Thoracic aorta (tissue), 2 donors: Measurements from ENCODE around the gene RCHY1. TPM values are rescaled to one million over a fixed set of nuclear protein-coding genes. Genes with fewer than 3 reads are reported as not detected.

Experiments used
- ATAC-seq: fragments of 150-250 bp; one replicate; pipeline ENCODE4 v1.8.0; 2017; ENCODE audit warnings: low read depth; ENCODE audit not compliant: insufficient number of reproducible peaks, low FRiP score
- DNase-seq: peaks from one replicate; pipeline ENCODE4 v3.0.0-alpha.2; 2020; ENCODE audit warnings: low spot score
- H3K27ac ChIP-seq, 2 donors: fragments of 200-600 bp; sonication (generic); 1 replicate in 1 of 2; 2 replicates in 1 of 2; pipeline ENCODE4 v1.5.1; 2016; ENCODE audit warnings: mild to moderate bottlenecking in 2 of 2, moderate library complexity in 2 of 2
- H3K27me3 ChIP-seq: fragments of 200-600 bp; sonication (generic); replicated peaks from 2 replicates; pipeline ENCODE4 v1.6.0; 2016; ENCODE audit warnings: mild to moderate bottlenecking; ENCODE audit not compliant: insufficient read depth
- H3K36me3 ChIP-seq: fragments of 200-600 bp; sonication (generic); one replicate; pipeline ENCODE4 v1.5.1; 2016
- H3K4me1 ChIP-seq, 2 donors: fragments of 200-600 bp; sonication (generic); 1 replicate in 1 of 2; 2 replicates in 1 of 2; pipeline versions ENCODE4 v1.5.1 to v1.6.0; 2016; ENCODE audit warnings: low read depth in 2 of 2, mild to moderate bottlenecking in 1 of 2; ENCODE audit not compliant: control insufficient read depth in 1 of 2
- H3K4me3 ChIP-seq: fragments of 200-600 bp; sonication (generic); 2 replicates; pipeline ENCODE4 v1.5.1; 2016; ENCODE audit warnings: mild to moderate bottlenecking
- H3K9me3 ChIP-seq: fragments of 200-600 bp; sonication (generic); 2 replicates; pipeline ENCODE4 v1.5.1; 2016
- total RNA-seq, 2 donors: library from RNA; depleted of rRNA; stranded (reverse); fragments of >200 nt; gene quantifications; one replicate each; pipeline versions ENCODE4 v1.1.0 to v1.2.3, GENCODE V29; 2016
- TF ChIP-seq, protein P1 (sequence below): fragments of 200-600 bp; sonication (generic); IDR thresholded peaks from one replicate; pipeline ENCODE4 v1.5.1; 2019; ENCODE audit warnings: antibody characterized with exemption

RCHY1 gene
- total RNA-seq, 2 donors from 2014 or later = 17.6 to 25.0 TPM

DNA sequence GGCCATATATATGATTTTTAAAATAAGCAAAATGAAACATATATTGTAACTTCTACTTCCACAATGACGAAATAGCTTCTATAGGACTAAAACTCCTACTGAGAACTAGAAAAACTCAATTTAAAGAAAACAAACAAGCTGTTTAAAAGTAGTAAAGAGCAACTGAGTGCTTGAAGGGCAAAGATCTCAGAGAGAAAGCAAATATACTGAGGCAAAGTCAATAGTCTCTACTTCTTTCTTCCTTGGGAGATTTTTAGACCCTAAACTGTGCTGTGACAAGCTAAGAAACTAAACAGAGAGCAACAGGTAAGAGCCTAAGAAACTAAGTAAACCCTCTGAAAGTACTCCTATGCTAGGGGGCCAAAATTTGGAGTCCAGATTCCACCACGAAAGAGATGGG, 8.6 kb downstream of the RCHY1 start:
- Histone ChIP-seq H3K9me3 (no peaks in the 10 kb centered on the region), H3K27me3 (no peaks in the 10 kb centered on the region), H3K36me3 (peaks cover 6% of the 10 kb centered on the region), H3K4me1 (peaks cover 5 to 7% of the 10 kb centered on the region in 2 donors), H3K4me3 (no peak overlapping the region), H3K27ac (no peak overlapping the region)
- no peak for DNase-seq
- ATAC-seq = no peak
- TF ChIP-seq, protein P1, sequence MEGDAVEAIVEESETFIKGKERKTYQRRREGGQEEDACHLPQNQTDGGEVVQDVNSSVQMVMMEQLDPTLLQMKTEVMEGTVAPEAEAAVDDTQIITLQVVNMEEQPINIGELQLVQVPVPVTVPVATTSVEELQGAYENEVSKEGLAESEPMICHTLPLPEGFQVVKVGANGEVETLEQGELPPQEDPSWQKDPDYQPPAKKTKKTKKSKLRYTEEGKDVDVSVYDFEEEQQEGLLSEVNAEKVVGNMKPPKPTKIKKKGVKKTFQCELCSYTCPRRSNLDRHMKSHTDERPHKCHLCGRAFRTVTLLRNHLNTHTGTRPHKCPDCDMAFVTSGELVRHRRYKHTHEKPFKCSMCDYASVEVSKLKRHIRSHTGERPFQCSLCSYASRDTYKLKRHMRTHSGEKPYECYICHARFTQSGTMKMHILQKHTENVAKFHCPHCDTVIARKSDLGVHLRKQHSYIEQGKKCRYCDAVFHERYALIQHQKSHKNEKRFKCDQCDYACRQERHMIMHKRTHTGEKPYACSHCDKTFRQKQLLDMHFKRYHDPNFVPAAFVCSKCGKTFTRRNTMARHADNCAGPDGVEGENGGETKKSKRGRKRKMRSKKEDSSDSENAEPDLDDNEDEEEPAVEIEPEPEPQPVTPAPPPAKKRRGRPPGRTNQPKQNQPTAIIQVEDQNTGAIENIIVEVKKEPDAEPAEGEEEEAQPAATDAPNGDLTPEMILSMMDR = no peak

DNA sequence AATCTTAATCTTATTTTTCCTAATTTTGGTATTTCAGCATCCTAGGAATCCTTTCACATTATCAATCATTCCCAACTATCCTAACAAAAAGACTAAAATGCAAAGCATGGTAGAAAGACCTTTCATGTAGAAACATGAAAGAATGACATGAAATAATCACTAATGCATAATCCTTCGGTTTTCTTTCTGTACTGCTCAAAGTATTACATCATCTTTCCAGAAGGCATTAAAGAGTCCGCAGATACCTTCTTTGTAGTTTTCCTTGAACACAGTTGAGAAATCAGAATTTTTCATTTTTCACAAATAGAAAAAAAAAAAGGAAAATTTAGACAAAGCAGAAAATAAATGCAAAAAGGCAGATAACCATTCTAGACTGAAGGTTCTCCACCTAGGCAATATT, 11.5 kb downstream of the RCHY1 start:
- H3K9me3 ChIP-seq = no peaks in the 10 kb centered on the region
- no peak overlapping the region for H3K4me3 ChIP-seq
- ATAC-seq (no peak), DNase-seq (no peak)
- no peak overlapping the region for H3K27ac ChIP-seq
- H3K36me3 ChIP-seq = peaks cover 18% of the 10 kb centered on the region
- H3K4me1 ChIP-seq = peaks cover 0 to 1% of the 10 kb centered on the region in 2 donors
- TF ChIP-seq, protein P1 = no peak
- no peaks in the 10 kb centered on the region for H3K27me3 ChIP-seq

DNA sequence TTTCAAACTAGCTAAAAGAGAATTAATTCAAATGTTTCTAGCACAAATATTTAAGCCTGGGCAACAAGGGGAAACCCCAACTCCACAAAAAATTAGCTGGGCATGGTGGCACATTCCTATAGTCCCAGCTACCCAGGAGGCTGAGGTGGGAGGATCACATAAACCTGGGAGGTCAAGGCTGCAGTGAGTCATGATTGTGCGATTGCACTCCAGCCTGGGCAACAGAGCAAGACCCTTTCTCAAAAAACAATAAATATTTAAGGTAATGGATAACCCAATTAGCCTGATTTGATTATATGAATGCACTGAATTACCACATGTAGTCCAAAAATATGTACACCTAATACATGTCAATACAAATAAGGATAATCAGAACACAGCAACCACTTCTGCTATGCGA, 14.3 kb downstream of the RCHY1 start:
- Histone ChIP-seq H3K4me3 (no peak overlapping the region), H3K27ac (no peak overlapping the region), H3K27me3 (no peaks in the 10 kb centered on the region), H3K4me1 (peaks cover 0 to 17% of the 10 kb centered on the region in 2 donors), H3K36me3 (peaks cover 13% of the 10 kb centered on the region), H3K9me3 (no peaks in the 10 kb centered on the region)
- DNase-seq (no peak), ATAC-seq (no peak)
- TF ChIP-seq, protein P1 = no peak

DNA sequence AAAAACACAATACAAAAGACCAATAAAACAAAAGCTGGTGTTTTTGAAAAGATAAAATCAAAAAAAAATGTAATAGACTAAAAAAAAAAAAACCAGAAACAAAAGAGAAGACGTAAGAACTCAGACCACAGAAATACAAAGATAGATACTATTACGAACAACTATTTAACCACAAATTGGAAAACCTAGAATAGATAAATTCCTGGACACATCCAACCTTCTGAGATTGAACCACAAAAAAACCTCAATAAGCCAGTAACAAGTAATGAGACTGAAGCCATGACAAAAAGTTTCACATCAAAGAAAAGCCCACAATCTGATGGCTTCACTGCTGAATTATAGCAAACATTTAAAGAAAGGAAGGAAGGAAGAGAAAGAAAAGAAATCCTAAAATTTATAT, 16.2 kb downstream of the RCHY1 start:
- DNase-seq (no peak), ATAC-seq (no peak)
- no peak overlapping the region for H3K27ac ChIP-seq
- no peaks in the 10 kb centered on the region for H3K27me3 ChIP-seq
- H3K36me3 ChIP-seq = peaks cover 12% of the 10 kb centered on the region
- no peaks in the 10 kb centered on the region for H3K9me3 ChIP-seq
- no peak overlapping the region for H3K4me3 ChIP-seq
- peaks cover 4 to 25% of the 10 kb centered on the region in 2 donors for H3K4me1 ChIP-seq
- TF ChIP-seq, protein P1 = no peak

DNA sequence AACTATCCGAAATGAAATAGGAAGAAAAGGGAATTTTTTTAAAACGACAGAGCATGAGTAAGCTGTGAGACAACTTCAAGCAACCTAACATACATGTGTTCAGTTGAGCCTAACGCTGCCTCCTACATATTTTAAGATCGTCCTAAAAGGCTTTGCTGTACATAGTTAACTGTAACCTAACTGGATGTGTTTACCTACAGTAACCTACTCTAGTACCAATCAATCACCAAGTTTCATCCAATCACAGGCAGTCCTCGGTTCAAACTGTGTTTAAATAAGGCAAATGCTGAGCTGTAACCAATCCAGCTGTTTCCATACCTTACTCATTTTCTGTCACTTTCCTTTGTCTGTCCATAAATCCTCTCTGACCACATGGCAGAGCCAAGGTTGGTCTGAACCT, 17.1 kb downstream of the RCHY1 start:
- H3K9me3 ChIP-seq = no peaks in the 10 kb centered on the region
- H3K4me3 ChIP-seq = no peak overlapping the region
- no peak overlapping the region for H3K27ac ChIP-seq
- ATAC-seq = no peak
- H3K4me1 ChIP-seq = peaks cover 4 to 25% of the 10 kb centered on the region in 2 donors
- peaks cover 12% of the 10 kb centered on the region for H3K36me3 ChIP-seq
- no peak for DNase-seq
- TF ChIP-seq, protein P1 = no peak
- no peaks in the 10 kb centered on the region for H3K27me3 ChIP-seq
